Caco-2 (cell line): Measurements from ENCODE around the gene SLC41A1. TPM values are rescaled to one million over a fixed set of nuclear protein-coding genes. Genes with fewer than 3 reads are reported as not detected.

Experiments used
- BruUV-seq: library from RNA; stranded (reverse); fragments of 400-500 nt; replicated peaks from 2 replicates; lab custom pipeline; 2021; lab: Mats Ljungman, UMichigan
- CTCF ChIA-PET: fragments of 300-600 bp; sonication (Branson Sonifier 250); formaldehyde crosslinking; loops from one replicate; lab custom pipeline; 2022; ENCODE audit warnings: antibody characterized with exemption; lab: Charles Lee
- POLR2A ChIA-PET: fragments of 300-600 bp; sonication (Branson Sonifier 250); formaldehyde crosslinking; loops from one replicate; lab custom pipeline; 2022; ENCODE audit warnings: antibody characterized with exemption; lab: Charles Lee
- DNase-seq, 2 experiments: peaks; one replicate each; pipeline versions ENCODE4 v3.0.0 to v3.0.0-alpha.2; 2020 to 2022
- H3K27me3 ChIP-seq: replicated peaks from 2 replicates; pipeline ENCODE4 v1.6.0; 2011; ENCODE audit warnings: low read length; ENCODE audit not compliant: control insufficient read depth, insufficient read depth
- H3K36me3 ChIP-seq: 2 replicates; pipeline ENCODE4 v1.5.1; 2011; ENCODE audit warnings: low read length; ENCODE audit not compliant: control insufficient read depth, insufficient read depth
- H3K4me1 ChIP-seq: fragments of 250-450 bp; sonication (Bioruptor Pico); 2 replicates; pipeline ENCODE4 v1.5.1; 2020; ENCODE audit warnings: mild to moderate bottlenecking
- H3K4me3 ChIP-seq: 2 replicates; pipeline ENCODE4 v1.5.1; 2011; ENCODE audit warnings: low read depth, mild to moderate bottlenecking, control low read depth, low read length
- H3K9me3 ChIP-seq: fragments of 250-450 bp; sonication (Bioruptor Pico); 2 replicates; pipeline ENCODE4 v1.5.1; 2020; ENCODE audit warnings: mild to moderate bottlenecking, moderate library complexity
- H3K27ac Mint-ChIP-seq: one replicate; pipeline ENCODE4 v1.8.0; 2022; ENCODE audit warnings: mixed read lengths; ENCODE audit not compliant: unreplicated experiment
- H3K27me3 Mint-ChIP-seq: one replicate; pipeline ENCODE4 v1.8.0; 2022; ENCODE audit warnings: mixed read lengths; ENCODE audit not compliant: insufficient read depth, unreplicated experiment
- H3K36me3 Mint-ChIP-seq: one replicate; pipeline ENCODE4 v1.8.0; 2022; ENCODE audit warnings: mild to moderate bottlenecking, mixed read lengths; ENCODE audit not compliant: insufficient read depth, unreplicated experiment
- H3K4me1 Mint-ChIP-seq: one replicate; pipeline ENCODE4 v1.8.0; 2022; ENCODE audit warnings: low read depth, mixed read lengths; ENCODE audit not compliant: unreplicated experiment
- H3K4me3 Mint-ChIP-seq: one replicate; pipeline ENCODE4 v1.8.0; 2022; ENCODE audit warnings: mild to moderate bottlenecking, moderate library complexity, mixed read lengths; ENCODE audit not compliant: unreplicated experiment
- H3K9me3 Mint-ChIP-seq: one replicate; pipeline ENCODE4 v1.8.0; 2022; ENCODE audit warnings: mixed read lengths; ENCODE audit not compliant: unreplicated experiment
- CTCF ChIP-seq, 2 experiments: fragments of 200-600 bp in 1 of 2; IDR thresholded peaks; 1 replicate in 1 of 2; 2 replicates in 1 of 2; pipeline versions ENCODE4 v1.5.1 to v1.8.0; 2011 to 2022; ENCODE audit warnings: antibody characterized with exemption in 1 of 2, control low read depth in 1 of 2, inconsistent platforms in 1 of 2, low read depth in 1 of 2, low read length in 1 of 2, mild to moderate bottlenecking in 1 of 2, moderate library complexity in 1 of 2; ENCODE audit not compliant: insufficient read depth in 1 of 2, severe bottlenecking in 1 of 2, unreplicated experiment in 1 of 2
- intact Hi-C: fragments of 100-400 bp; cut with micrococcal nuclease; formaldehyde crosslinking; loops from one replicate; pipeline ENCODE4 v1.10.0; 2022; ENCODE audit not compliant: unreplicated experiment
- total RNA-seq: library from RNA; stranded (reverse); gene quantifications from 2 replicates; pipeline ENCODE4 v1.2.3, GENCODE V29; 2022

SLC41A1 gene
- total RNA-seq, 1 experiment from 2014 or later, result 12.5 TPM

- Histone ChIP-seq H3K4me3 (no peak overlapping the region), H3K27me3 (no peaks in the 10 kb centered on the region), H3K36me3 (no peaks in the 10 kb centered on the region), H3K9me3 (no peaks in the 10 kb centered on the region), H3K4me1 (no peaks in the 10 kb centered on the region)
- no peak overlapping the region for H3K4me3 Mint-ChIP-seq
- H3K27ac Mint-ChIP-seq, result no peak overlapping the region
- intact Hi-C loops, result no loop called here
- POLR2A ChIA-PET, result no interaction called here
- no TSS peak for BruUV-seq
- DNase-seq, result no peak
- no peaks in the 10 kb centered on the region for H3K36me3 Mint-ChIP-seq
- CTCF ChIA-PET, result no interaction called here
- H3K4me1 Mint-ChIP-seq, result no peaks in the 10 kb centered on the region
- TF ChIP-seq CTCF (IDR thresholded peaks at IDR 0.05; ENCODE audit: insufficient read depth in 1 of 2, low read depth in 1 of 2, low read length in 1 of 2, severe bottlenecking in 1 of 2, unreplicated experiment in 1 of 2), result no peak
- H3K27me3 Mint-ChIP-seq, result peaks cover 15% of the 10 kb centered on the region
- no peaks in the 10 kb centered on the region for H3K9me3 Mint-ChIP-seq
Observed at GRCh38 chr1:205843036-205843859, 30.2 kb upstream of the SLC41A1 start.

- H3K4me3 Mint-ChIP-seq, result no peak overlapping the region
- Histone ChIP-seq H3K9me3 (no peaks in the 10 kb centered on the region), H3K36me3 (no peaks in the 10 kb centered on the region), H3K4me1 (no peaks in the 10 kb centered on the region), H3K4me3 (no peak overlapping the region), H3K27me3 (no peaks in the 10 kb centered on the region)
- no peaks in the 10 kb centered on the region for H3K9me3 Mint-ChIP-seq
- POLR2A ChIA-PET, result no interaction called here
- intact Hi-C loops, result no loop called here
- H3K4me1 Mint-ChIP-seq, result no peaks in the 10 kb centered on the region
- no TSS peak for BruUV-seq
- TF ChIP-seq CTCF (IDR thresholded peaks at IDR 0.05; ENCODE audit: insufficient read depth in 1 of 2, low read depth in 1 of 2, low read length in 1 of 2, severe bottlenecking in 1 of 2, unreplicated experiment in 1 of 2), result no peak
- no peak overlapping the region for H3K27ac Mint-ChIP-seq
- DNase-seq, result no peak
- CTCF ChIA-PET, result no interaction called here
- H3K36me3 Mint-ChIP-seq, result no peaks in the 10 kb centered on the region
- H3K27me3 Mint-ChIP-seq, result peaks cover 19% of the 10 kb centered on the region
Observed at GRCh38 chr1:205842229-205842628, 29.2 kb upstream of the SLC41A1 start.

GRCh38 chr1:205840146-205840923 lies 27.3 kb upstream of the SLC41A1 start:
- no peak for TF ChIP-seq CTCF (IDR thresholded peaks at IDR 0.05; ENCODE audit: insufficient read depth in 1 of 2, low read depth in 1 of 2, low read length in 1 of 2, severe bottlenecking in 1 of 2, unreplicated experiment in 1 of 2)
- H3K36me3 ChIP-seq, result no peaks in the 10 kb centered on the region
- no peak for DNase-seq
- POLR2A ChIA-PET, result no interaction called here
- no peaks in the 10 kb centered on the region for H3K36me3 Mint-ChIP-seq
- H3K27me3 ChIP-seq, result no peaks in the 10 kb centered on the region
- H3K27ac Mint-ChIP-seq, result no peak overlapping the region
- CTCF ChIA-PET, result no interaction called here
- H3K4me1 Mint-ChIP-seq, result no peaks in the 10 kb centered on the region
- no peak overlapping the region for H3K4me3 ChIP-seq
- peaks cover 19% of the 10 kb centered on the region for H3K27me3 Mint-ChIP-seq
- no peaks in the 10 kb centered on the region for H3K4me1 ChIP-seq
- H3K4me3 Mint-ChIP-seq, result no peak overlapping the region
- BruUV-seq, result no TSS peak
- no peaks in the 10 kb centered on the region for H3K9me3 ChIP-seq
- no peaks in the 10 kb centered on the region for H3K9me3 Mint-ChIP-seq
- intact Hi-C loops, result no loop called here
